GM12874 (cell line): ENCODE results near the gene SIPA1L3.

Source experiments
- TF ChIP-seq, protein P1 (sequence below): IDR thresholded peaks from 2 replicates; pipeline ENCODE4 v1.5.1; 2011; ENCODE audit warnings: low read depth, mild to moderate bottlenecking, control low read depth, low read length, moderate library complexity; ENCODE audit not compliant: insufficient read depth

The SIPA1L3 gene

DNA sequence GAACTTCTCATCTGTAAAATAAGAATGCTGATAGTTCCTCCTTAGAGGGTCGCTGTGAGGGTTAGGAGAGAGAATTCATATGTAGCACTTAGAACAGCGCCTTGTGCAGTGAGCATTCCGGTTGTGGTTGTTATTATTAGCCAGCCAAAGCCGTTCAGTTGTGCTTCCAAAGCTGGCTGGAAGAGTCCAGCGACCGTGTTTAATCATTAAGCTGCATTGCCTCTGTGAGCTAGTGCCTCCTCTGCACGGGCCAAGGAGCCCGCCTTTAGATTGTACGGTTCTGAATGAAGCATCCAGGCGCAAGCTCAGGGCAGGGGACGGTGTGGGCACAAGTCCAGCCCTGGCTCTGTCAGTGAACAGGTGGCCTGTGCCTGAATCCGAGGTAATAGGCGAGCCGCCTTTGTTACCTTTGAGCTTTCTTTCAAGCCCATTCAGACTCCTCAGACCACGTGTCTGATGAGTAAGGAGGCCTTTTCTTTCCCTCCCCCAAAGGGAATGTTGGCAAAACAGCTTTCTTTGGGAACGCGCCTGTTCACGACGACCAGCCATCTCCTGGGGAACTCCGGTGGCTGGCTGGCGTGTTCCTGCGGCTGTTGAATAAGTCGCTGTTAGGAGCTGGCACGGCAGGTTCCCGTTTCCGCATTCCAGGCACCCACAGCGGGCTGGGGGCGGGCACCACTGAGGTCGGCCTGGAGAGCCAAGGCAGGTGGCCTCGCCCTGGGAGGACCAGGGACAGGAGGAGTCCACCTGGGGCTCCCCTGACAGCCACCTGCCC, 25.1 kb downstream of the SIPA1L3 start:
- TF ChIP-seq, protein P1, sequence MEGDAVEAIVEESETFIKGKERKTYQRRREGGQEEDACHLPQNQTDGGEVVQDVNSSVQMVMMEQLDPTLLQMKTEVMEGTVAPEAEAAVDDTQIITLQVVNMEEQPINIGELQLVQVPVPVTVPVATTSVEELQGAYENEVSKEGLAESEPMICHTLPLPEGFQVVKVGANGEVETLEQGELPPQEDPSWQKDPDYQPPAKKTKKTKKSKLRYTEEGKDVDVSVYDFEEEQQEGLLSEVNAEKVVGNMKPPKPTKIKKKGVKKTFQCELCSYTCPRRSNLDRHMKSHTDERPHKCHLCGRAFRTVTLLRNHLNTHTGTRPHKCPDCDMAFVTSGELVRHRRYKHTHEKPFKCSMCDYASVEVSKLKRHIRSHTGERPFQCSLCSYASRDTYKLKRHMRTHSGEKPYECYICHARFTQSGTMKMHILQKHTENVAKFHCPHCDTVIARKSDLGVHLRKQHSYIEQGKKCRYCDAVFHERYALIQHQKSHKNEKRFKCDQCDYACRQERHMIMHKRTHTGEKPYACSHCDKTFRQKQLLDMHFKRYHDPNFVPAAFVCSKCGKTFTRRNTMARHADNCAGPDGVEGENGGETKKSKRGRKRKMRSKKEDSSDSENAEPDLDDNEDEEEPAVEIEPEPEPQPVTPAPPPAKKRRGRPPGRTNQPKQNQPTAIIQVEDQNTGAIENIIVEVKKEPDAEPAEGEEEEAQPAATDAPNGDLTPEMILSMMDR, result no peak

DNA sequence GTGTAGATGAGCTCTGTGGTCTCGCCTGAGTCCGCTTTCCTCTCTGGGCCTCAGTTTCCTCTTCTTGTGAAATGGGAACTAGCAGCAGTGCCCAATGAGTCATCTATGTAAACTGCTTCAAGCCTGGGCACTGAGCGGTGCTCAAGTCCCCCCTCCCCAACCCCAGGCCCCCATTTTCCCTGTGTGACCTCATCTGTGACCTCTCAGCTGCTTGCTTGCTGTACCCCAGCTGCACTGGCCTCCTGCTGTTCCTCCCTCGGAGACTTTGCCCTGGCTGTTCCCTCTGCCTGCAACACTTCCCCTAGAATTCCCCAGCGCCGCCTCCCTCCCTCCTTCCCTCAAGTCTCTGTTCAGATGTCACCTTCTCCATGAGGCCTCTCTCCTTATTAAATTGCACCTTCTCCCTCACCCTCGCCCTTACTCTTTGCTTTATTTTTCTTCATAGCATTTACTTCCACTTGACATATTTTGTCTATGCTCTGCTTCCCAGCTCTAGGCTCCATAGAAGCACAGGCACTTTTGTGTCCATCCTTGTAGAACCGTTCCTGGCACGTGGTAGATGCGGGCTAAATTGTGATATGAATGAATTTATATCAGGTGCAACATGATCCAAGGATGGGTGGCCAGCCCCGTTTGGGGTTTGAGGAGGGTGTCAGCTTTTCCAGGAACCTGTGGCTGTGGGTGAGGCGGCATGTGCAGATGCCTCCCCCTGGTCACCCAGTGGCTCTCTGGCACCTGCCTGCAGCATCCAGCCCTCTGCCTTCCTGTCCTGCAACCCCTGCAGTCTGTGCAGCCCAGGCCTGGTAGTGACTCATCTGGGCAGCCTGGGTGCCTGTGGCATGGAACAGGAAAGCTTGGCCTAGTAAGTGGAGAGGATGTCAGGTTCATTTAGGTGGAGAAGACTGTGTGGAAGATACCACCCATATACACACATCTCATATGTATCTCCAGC, 26.3 kb downstream of the SIPA1L3 start:
- TF ChIP-seq, protein P1, result no peak

- TF ChIP-seq, protein P1, result no peak
Observed at GRCh38 chr19:37933937-37934358, 26.9 kb downstream of the SIPA1L3 start.

DNA sequence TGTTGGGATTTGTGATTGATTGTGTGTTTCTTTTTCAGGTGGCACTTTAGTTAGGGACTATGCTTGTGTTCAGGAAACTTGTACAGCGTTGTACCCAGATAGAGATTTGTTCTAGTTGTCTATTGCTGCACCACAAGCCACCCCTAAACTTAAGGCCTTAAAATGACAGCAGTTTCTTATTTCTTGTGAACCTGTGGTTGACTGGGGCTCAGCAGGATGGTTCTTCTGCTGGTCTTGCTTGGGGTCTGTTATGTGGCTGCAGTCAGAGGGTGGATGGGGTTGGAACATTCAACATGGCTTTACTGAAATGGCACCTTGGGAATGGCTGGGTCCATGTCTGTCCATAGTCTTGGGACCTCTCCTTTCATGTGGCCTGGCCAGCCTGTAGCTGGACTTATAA, 28.3 kb downstream of the SIPA1L3 start:
- TF ChIP-seq, protein P1, result no peak

GRCh38 chr19:37936166-37936565, 29.2 kb downstream of the SIPA1L3 start:
- TF ChIP-seq, protein P1, result no peak

DNA sequence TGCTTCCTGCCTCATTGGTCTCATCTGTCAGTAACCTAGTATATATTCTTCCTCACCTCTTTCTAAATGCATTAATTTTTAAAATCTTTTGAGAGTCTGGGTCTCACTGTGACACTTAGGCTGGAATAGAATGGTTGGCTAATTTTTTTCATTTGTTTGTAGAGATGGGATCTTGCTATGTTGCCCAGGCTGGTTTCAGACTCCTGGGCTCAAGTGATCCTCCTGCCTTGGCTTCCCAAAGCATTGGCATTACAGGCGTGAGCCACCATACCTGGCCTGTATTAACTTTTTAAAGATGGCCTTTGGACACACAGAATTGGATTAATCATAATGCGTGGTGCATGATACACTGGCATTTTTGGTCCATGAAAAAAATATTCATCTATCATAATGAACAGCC, 29.9 kb downstream of the SIPA1L3 start:
- TF ChIP-seq, protein P1, result no peak

DNA sequence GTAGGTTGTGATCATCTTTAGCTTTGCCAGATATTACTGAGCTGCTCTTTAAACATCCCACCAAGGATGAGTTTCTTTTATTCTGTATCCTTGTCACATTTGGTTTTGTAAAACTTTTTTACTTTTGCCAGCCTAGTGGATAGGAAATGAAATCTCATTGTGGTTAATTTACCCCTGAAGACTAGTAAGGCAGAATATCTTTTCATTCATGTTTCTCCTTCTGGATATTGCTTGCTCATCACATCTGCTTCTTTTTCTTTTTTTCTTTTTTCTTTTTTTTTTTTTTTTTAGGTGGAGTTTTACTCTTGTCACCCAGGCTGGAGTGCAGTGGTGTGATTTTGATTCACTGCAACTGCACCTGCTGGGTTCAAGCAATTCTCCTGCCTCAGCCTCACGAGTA, 31.3 kb downstream of the SIPA1L3 start:
- TF ChIP-seq, protein P1, result no peak
